ENCODE data around the gene ZNF330. TPM values are rescaled to one million over a fixed set of nuclear protein-coding genes. Genes with fewer than 3 reads are reported as not detected.

The ZNF330 gene
- total RNA-seq, 2 donors from 2014 or later, result 27.7 to 29.7 TPM

DNA sequence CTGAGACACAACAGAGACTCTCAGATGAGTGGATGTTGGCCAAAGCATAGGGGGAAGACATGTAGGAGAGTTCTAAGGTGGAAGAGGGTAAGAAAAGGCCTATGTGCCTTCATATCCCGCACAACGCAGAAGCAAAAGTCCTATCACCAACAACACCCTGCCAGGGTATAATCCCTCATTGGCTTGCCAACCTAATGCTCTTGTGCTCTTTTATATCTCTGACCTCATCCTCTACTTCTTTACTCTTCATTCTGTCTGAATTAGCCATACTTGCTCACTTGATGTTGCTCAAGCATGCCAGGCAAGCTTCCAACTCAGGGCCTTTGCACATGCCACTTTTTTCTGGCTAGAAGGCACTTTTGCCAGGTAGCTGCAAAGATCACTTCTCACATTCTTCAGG is 28.1 kb upstream of the ZNF330 start:
- no peak for TF ChIP-seq CTCF (IDR thresholded peaks at IDR 0.05)
- no peak for DNase-seq
- intact Hi-C loops (cut with DNase I), result no loop called here
- no peak overlapping the region for H3K27ac ChIP-seq
- no peak overlapping the region for H3K4me3 ChIP-seq
- no peaks in the 10 kb centered on the region for H3K4me1 ChIP-seq
- H3K36me3 ChIP-seq, result no peaks in the 10 kb centered on the region
- no peaks in the 10 kb centered on the region for H3K27me3 ChIP-seq
- H3K9me3 ChIP-seq, result no peaks in the 10 kb centered on the region
- no peak overlapping the region for H3K9ac ChIP-seq (ENCODE audit: low read depth in 2 of 2, low read length in 2 of 2)

DNA sequence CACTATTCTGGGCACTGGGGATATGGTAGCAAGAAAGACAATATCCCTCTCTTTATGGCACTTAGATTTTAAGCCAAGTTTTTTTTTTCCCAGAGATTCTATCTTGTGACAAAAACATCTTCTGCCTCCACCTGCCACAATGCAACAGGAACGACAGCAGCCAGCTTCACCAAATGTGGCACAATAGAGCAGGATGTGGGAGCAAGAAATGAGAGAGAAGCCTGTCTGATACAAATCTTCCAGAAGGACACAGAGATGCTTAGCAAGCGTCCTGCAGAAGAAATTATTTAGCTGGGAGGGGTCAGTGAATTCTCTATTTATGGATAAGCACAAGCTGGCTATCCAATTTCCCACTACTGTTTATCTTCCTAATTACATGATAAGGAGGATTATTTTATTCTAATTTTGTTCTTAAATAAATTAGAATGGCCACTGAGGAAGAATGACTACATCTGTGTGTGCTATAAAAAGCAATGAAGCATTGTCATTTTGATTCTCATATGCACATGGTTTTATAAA is 27.1 kb upstream of the ZNF330 start:
- DNase-seq, result no peak
- no peaks in the 10 kb centered on the region for H3K4me1 ChIP-seq
- H3K36me3 ChIP-seq, result no peaks in the 10 kb centered on the region
- H3K27me3 ChIP-seq, result no peaks in the 10 kb centered on the region
- no peak for TF ChIP-seq CTCF (IDR thresholded peaks at IDR 0.05)
- H3K4me3 ChIP-seq, result no peak overlapping the region
- H3K9ac ChIP-seq (ENCODE audit: low read depth in 2 of 2, low read length in 2 of 2), result no peak overlapping the region
- no peaks in the 10 kb centered on the region for H3K9me3 ChIP-seq
- intact Hi-C loops (cut with DNase I), result no loop called here
- H3K27ac ChIP-seq, result no peak overlapping the region

GRCh38 chr4:141195095-141195707 is 25.5 kb upstream of the ZNF330 start:
- intact Hi-C loops (cut with DNase I), result no loop called here
- H3K27ac ChIP-seq, result no peak overlapping the region

GRCh38 chr4:141196227-141196933 is 24.3 kb upstream of the ZNF330 start:
- no peak for TF ChIP-seq CTCF (IDR thresholded peaks at IDR 0.05)
- H3K9me3 ChIP-seq, result no peaks in the 10 kb centered on the region
- H3K27ac ChIP-seq, result no peak overlapping the region
- H3K27me3 ChIP-seq, result no peaks in the 10 kb centered on the region
- no peak for DNase-seq
- intact Hi-C loops (cut with DNase I), result no loop called here
- no peak overlapping the region for H3K4me3 ChIP-seq
- H3K36me3 ChIP-seq, result no peaks in the 10 kb centered on the region
- H3K4me1 ChIP-seq, result no peaks in the 10 kb centered on the region
- H3K9ac ChIP-seq (ENCODE audit: low read depth in 2 of 2, low read length in 2 of 2), result no peak overlapping the region

More at GRCh38 chr4:141195095-141195707, 25.5 kb upstream of the ZNF330 start:
- no peaks in the 10 kb centered on the region for H3K27me3 ChIP-seq
- H3K9ac ChIP-seq (ENCODE audit: low read depth in 2 of 2, low read length in 2 of 2), result no peak overlapping the region
- DNase-seq, result no peak
- no peaks in the 10 kb centered on the region for H3K4me1 ChIP-seq
- TF ChIP-seq CTCF (IDR thresholded peaks at IDR 0.05), result no peak
- no peaks in the 10 kb centered on the region for H3K9me3 ChIP-seq
- no peaks in the 10 kb centered on the region for H3K36me3 ChIP-seq
- no peak overlapping the region for H3K4me3 ChIP-seq

- H3K36me3 ChIP-seq, result no peaks in the 10 kb centered on the region
- H3K4me1 ChIP-seq, result no peaks in the 10 kb centered on the region
- H3K27me3 ChIP-seq, result no peaks in the 10 kb centered on the region
- no peak overlapping the region for H3K4me3 ChIP-seq
- intact Hi-C loops (cut with DNase I), result no loop called here
- H3K27ac ChIP-seq, result no peak overlapping the region
- no peak overlapping the region for H3K9ac ChIP-seq (ENCODE audit: low read depth in 2 of 2, low read length in 2 of 2)
- no peak for DNase-seq
- TF ChIP-seq CTCF (IDR thresholded peaks at IDR 0.05), result no peak
- no peaks in the 10 kb centered on the region for H3K9me3 ChIP-seq
These were observed 12.7 kb upstream of the ZNF330 start for GRCh38 chr4:141207961-141208360.
